HT-29 (cell line): Measurements from ENCODE around the gene FSHB. TPM values are rescaled to one million over a fixed set of nuclear protein-coding genes. Genes with fewer than 3 reads are reported as not detected.
"Not testable (repeated sequence)": the region's sequence is repeated elsewhere in the genome, so short reads cannot be mapped to it uniquely, and the experiment has no call there.

ENCODE experiments used
- DNase-seq: peaks from one replicate; pipeline ENCODE4 v3.0.0-alpha.2; 2015; ENCODE audit warnings: low spot score
- total RNA-seq: library from RNA; depleted of rRNA; stranded (reverse); fragments of >200 nt; shearing (Covaris generic); gene quantifications from 2 replicates; pipeline ENCODE4 v1.2.3, GENCODE V29; 2014; rRNA removed

FSHB gene
- total RNA-seq, 1 experiment from 2014 or later = not detected

GRCh38 chr11:30268638-30269037 lies 37.8 kb downstream of the FSHB start:
- not testable (repeated sequence) for DNase-seq

- DNase-seq = no peak
Observed at GRCh38 chr11:30270671-30271070, 39.9 kb downstream of the FSHB start.

GRCh38 chr11:30277176-30277575 lies 46.4 kb downstream of the FSHB start:
- DNase-seq = no peak

- no peak for DNase-seq
Observed at GRCh38 chr11:30279796-30280195, 49.0 kb downstream of the FSHB start.

GRCh38 chr11:30281476-30282288 lies 50.9 kb downstream of the FSHB start:
- no peak for DNase-seq

- DNase-seq = no peak
Observed at GRCh38 chr11:30282289-30282631, 51.4 kb downstream of the FSHB start.

Other genes starting within 250 kb of the FSHB start
- gene KCNA4, start 214.0 kb upstream of the FSHB start, total RNA-seq = 0.03 TPM in 1 of 2 replicates, not detected in the other
- 5.5 and 5.6 TPM in 2 replicates for gene ARL14EP, start 92.1 kb downstream of the FSHB start, total RNA-seq